Endothelial cell of umbilical vein (primary cell): Measurements from ENCODE around the gene MTX1.

ENCODE experiments used
- EZH2 ChIP-seq: IDR thresholded peaks from 2 replicates; pipeline ENCODE4 v1.6.1; 2012; ENCODE audit warnings: borderline replicate concordance, low read depth, mild to moderate bottlenecking, moderate library complexity, low read length, inconsistent platforms; ENCODE audit not compliant: severe bottlenecking
- JUN ChIP-seq: IDR thresholded peaks from 2 replicates; pipeline ENCODE4 v1.6.1; 2011; ENCODE audit warnings: borderline replicate concordance, low read depth; ENCODE audit not compliant: insufficient read length, insufficient read depth
- MYC ChIP-seq: IDR thresholded peaks from one replicate; pipeline ENCODE4 v1.6.1; 2011; ENCODE audit warnings: mild to moderate bottlenecking, low read depth, low read length
- POLR2A ChIP-seq: IDR thresholded peaks from 2 replicates; pipeline ENCODE4 v1.6.1; 2012; ENCODE audit warnings: low read depth, mild to moderate bottlenecking, control low read depth, low read length
- TF ChIP-seq, protein P1 (sequence below), 2 donors: IDR thresholded peaks; 1 replicate in 1 of 2; 2 replicates in 1 of 2; pipeline ENCODE4 v1.5.1; 2011; ENCODE audit warnings: low read length in 2 of 2, mild to moderate bottlenecking in 2 of 2, moderate library complexity in 2 of 2, control low read depth in 1 of 2, inconsistent platforms in 1 of 2, low read depth in 1 of 2; ENCODE audit not compliant: insufficient read depth in 1 of 2; ENCODE audit errors: extremely low read depth in 1 of 2

DNA sequence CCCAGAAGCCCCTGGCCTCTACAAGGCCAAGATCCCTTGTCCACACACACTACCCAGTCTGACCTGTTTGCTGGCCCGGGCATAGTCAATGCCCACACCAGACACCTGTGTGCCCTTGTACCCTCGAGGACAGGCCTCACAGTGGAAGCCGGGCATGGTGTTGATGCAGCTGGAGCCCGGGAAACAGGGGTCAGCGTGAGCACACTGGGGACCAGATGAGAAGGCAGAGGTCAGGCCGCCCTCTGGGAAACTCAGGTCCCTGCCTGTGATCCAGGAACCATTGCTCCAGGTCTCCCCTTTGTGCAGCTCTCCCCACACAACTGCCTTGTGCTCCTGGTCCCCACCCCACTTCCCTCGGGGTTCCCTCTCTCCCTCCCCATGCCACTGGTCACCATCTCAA, 6.3 kb upstream of the MTX1 start:
- TF ChIP-seq, protein P1, sequence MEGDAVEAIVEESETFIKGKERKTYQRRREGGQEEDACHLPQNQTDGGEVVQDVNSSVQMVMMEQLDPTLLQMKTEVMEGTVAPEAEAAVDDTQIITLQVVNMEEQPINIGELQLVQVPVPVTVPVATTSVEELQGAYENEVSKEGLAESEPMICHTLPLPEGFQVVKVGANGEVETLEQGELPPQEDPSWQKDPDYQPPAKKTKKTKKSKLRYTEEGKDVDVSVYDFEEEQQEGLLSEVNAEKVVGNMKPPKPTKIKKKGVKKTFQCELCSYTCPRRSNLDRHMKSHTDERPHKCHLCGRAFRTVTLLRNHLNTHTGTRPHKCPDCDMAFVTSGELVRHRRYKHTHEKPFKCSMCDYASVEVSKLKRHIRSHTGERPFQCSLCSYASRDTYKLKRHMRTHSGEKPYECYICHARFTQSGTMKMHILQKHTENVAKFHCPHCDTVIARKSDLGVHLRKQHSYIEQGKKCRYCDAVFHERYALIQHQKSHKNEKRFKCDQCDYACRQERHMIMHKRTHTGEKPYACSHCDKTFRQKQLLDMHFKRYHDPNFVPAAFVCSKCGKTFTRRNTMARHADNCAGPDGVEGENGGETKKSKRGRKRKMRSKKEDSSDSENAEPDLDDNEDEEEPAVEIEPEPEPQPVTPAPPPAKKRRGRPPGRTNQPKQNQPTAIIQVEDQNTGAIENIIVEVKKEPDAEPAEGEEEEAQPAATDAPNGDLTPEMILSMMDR (IDR thresholded peaks at IDR 0.05; ENCODE audit: extremely low read depth in 1 of 2, insufficient read depth in 1 of 2, low read depth in 1 of 2, low read length in 2 of 2) = no peak
- no peak for TF ChIP-seq MYC
- TF ChIP-seq POLR2A = no peak
- TF ChIP-seq EZH2 = no peak
- TF ChIP-seq JUN = no peak
